ENCODE data around the gene PLCB4.

The PLCB4 gene

GRCh38 chr20:9223296-9223695, 154.4 kb downstream of the PLCB4 start:
- TF ChIP-seq CTCF (IDR thresholded peaks at IDR 0.05; ENCODE audit: low read depth, low read length, missing control alignments) = no peak
- no peak for DNase-seq (ENCODE audit: extremely low read depth, low read depth)
- H3K4me3 ChIP-seq (replicated peaks; ENCODE audit: low read depth, low read length) = no peak overlapping the region

- TF ChIP-seq CTCF (IDR thresholded peaks at IDR 0.05; ENCODE audit: low read depth, low read length, missing control alignments) = no peak
- no peak overlapping the region for H3K4me3 ChIP-seq (replicated peaks; ENCODE audit: low read depth, low read length)
- DNase-seq (ENCODE audit: extremely low read depth, low read depth) = no peak
These were observed 157.0 kb downstream of the PLCB4 start for GRCh38 chr20:9225879-9226278.

- no peak for DNase-seq (ENCODE audit: extremely low read depth, low read depth)
- no peak overlapping the region for H3K4me3 ChIP-seq (replicated peaks; ENCODE audit: low read depth, low read length)
- TF ChIP-seq CTCF (IDR thresholded peaks at IDR 0.05; ENCODE audit: low read depth, low read length, missing control alignments) = no peak
These were observed 159.2 kb downstream of the PLCB4 start for GRCh38 chr20:9227896-9228615.

- no peak for DNase-seq (ENCODE audit: extremely low read depth, low read depth)
- H3K4me3 ChIP-seq (replicated peaks; ENCODE audit: low read depth, low read length) = no peak overlapping the region
- TF ChIP-seq CTCF (IDR thresholded peaks at IDR 0.05; ENCODE audit: low read depth, low read length, missing control alignments) = no peak
These were observed 160.0 kb downstream of the PLCB4 start for GRCh38 chr20:9228774-9229450.

GRCh38 chr20:9230406-9230805, 161.5 kb downstream of the PLCB4 start:
- TF ChIP-seq CTCF (IDR thresholded peaks at IDR 0.05; ENCODE audit: low read depth, low read length, missing control alignments) = no peak
- DNase-seq (ENCODE audit: extremely low read depth, low read depth) = no peak
- H3K4me3 ChIP-seq (replicated peaks; ENCODE audit: low read depth, low read length) = no peak overlapping the region

GRCh38 chr20:9233804-9234203, 164.9 kb downstream of the PLCB4 start:
- no peak overlapping the region for H3K4me3 ChIP-seq (replicated peaks; ENCODE audit: low read depth, low read length)
- no peak for DNase-seq (ENCODE audit: extremely low read depth, low read depth)
- no peak for TF ChIP-seq CTCF (IDR thresholded peaks at IDR 0.05; ENCODE audit: low read depth, low read length, missing control alignments)

All from HFF-Myc (cell line).